HFF-Myc (cell line): Measurements from ENCODE around the gene GOT1.

Source experiments
- DNase-seq: peaks from one replicate; pipeline ENCODE4 v3.0.0-alpha.2; 2011; ENCODE audit warnings: low read depth; ENCODE audit errors: extremely low read depth
- H3K4me3 ChIP-seq: replicated peaks from 2 replicates; pipeline ENCODE4 v1.5.1; 2011; ENCODE audit warnings: low read depth, mild to moderate bottlenecking, control low read depth, low read length
- TF ChIP-seq, protein P1 (sequence below): IDR thresholded peaks from 2 replicates; pipeline ENCODE4 v1.5.1; 2012; ENCODE audit warnings: mild to moderate bottlenecking, low read depth, low read length, control low read depth; ENCODE audit errors: missing control alignments

The GOT1 gene

DNA sequence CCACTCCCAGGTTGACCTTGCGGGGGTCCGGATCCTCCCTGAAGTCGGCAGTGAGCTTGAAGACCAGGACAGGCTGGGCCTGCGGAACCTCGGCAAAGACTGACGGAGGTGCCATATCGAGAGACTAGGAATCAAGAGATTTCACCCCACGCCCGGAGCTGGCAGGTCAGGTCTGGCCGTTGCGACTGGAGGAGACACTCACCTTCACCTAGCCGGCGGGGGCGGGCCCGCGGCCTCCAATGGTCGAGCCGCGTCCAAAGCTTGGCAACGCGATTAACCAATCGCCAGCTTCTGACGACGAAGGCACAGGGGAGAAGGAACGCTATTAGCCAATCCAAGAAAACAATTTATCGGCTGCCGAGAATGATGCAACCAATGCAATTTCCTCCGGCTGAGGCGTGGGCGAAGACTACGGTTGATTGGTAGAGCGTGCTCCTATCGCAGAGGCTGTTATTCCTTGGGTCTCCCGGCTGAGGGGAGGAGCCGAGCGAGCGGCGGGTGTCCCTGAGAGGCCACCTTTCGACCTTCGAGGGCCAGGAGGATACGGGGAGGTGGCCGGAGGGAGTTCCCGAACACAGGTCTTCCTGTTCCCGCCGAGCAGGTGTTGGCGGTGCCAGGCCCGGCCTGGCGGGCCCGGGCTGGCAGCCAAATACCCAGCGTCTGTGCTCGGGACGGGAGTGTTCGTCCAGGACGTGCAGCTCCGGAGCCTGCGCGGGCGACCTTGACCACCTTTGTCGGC is at the start of gene GOT1:
TSS of gene GOT1 (minus strand) at position 174 of the 739 bp plus-strand sequence. CDS start at position 115, 59 bp downstream.
- H3K4me3 ChIP-seq = peak within 1 kb of the TSS; percentile 97
- peak; percentile 98 for DNase-seq
- TF ChIP-seq, protein P1, sequence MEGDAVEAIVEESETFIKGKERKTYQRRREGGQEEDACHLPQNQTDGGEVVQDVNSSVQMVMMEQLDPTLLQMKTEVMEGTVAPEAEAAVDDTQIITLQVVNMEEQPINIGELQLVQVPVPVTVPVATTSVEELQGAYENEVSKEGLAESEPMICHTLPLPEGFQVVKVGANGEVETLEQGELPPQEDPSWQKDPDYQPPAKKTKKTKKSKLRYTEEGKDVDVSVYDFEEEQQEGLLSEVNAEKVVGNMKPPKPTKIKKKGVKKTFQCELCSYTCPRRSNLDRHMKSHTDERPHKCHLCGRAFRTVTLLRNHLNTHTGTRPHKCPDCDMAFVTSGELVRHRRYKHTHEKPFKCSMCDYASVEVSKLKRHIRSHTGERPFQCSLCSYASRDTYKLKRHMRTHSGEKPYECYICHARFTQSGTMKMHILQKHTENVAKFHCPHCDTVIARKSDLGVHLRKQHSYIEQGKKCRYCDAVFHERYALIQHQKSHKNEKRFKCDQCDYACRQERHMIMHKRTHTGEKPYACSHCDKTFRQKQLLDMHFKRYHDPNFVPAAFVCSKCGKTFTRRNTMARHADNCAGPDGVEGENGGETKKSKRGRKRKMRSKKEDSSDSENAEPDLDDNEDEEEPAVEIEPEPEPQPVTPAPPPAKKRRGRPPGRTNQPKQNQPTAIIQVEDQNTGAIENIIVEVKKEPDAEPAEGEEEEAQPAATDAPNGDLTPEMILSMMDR = no peak

DNA sequence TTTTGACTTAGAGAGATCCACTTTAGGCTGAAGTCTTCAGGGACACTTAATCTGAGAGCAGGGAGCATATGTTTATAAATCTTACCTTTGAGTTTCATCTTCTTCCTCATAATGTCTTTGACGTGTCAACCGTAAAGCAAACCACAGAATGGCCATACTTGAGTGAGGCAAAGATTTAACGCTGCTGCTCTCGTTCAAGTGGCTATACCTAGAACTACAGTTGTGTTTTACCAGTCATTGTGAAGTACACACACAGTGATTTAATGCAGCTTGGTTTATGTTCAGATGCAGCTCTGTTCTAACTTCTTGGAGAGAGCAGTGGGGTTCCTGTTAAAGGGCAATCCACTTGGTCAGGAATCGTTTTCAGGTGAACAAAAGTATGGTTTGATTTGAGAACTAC is 39.9 kb upstream of the GOT1 start:
- no peak for DNase-seq
- TF ChIP-seq, protein P1 = no peak
- H3K4me3 ChIP-seq = no peak overlapping the region

DNA sequence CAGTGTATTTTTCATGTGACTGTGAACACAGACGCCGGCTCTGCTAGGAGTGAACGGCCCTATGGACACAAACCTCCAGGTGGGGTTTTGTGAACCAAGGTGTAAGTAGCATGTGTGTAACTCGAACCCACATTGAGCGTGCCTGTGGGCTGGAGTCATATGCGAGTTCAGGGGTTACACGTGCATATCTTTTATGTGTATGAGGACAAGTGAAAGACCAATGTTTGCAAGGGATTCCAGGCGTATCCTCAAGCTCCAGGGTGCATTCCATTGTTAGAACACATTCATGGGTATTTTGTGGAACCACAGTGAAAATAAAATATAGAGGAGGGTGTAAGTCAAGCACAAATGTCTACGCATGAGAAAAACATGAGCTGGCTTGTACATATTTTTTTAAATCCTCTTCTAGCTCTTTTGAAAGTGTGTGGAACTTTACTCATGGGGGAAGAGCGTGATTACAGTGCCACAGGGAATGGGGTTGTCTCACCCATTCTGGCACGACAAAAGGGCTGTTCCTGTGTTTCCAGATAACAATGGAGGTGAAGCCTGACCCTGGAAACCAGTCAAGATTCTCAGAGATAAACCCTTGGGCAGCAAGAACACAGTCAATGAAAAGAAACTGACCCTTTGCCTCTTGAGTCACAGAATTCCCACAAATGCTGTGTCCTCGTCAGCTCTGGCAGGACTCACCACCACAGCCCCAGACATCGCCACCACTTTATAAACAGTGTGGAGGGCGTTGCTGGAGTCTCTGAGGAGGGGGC is 37.0 kb upstream of the GOT1 start:
- H3K4me3 ChIP-seq = no peak overlapping the region
- TF ChIP-seq, protein P1 = no peak
- DNase-seq = no peak

DNA sequence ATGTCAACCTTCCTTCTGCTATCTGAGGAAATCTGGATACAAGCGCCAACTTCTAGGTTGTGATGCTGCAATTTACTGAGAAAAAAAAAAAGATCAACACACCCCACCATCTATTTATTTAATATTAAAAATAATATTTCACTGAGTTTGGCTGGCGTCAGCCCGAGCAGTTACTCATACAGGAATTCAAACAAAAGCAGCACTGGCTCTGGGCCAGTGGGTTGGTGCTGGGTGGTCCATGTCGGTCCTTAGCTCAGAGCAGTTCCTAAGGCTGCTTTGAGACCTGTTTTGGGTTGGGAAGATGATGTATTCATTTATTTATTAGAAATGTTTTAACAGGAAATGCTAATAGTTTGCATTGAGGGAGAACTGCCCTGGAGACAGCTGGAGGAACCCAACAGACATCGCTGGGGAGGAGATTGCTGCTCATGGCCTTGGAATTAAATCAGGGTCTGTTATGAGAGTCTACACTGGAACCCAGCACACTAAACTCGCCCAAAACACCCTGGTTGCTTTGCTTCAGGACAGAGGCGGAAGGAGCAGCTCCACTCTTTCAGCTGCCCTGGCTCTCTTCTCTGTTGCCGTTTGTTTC is 36.3 kb upstream of the GOT1 start:
- TF ChIP-seq, protein P1 = no peak
- H3K4me3 ChIP-seq = no peak overlapping the region
- no peak for DNase-seq

DNA sequence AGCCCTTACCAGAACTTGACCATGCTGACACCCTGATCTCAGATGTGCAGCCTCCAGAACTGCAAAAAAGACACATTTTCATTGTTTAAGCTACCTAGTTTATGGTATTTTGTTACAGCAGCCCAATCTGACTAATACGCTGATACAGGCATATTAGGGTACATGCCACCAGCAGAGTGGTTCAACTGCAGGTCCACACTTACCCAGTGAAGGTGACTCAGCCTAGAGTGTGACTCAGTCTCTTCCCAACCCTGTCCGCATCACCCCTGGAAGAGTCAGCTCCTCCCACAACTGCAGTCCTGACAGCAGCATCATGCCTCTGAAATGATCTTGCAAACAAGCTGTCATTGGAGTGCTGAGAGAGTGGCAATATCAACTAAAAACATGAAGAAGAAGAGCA is 30.8 kb upstream of the GOT1 start:
- DNase-seq = peak; percentile 15
- TF ChIP-seq, protein P1 = no peak
- no peak overlapping the region for H3K4me3 ChIP-seq

DNA sequence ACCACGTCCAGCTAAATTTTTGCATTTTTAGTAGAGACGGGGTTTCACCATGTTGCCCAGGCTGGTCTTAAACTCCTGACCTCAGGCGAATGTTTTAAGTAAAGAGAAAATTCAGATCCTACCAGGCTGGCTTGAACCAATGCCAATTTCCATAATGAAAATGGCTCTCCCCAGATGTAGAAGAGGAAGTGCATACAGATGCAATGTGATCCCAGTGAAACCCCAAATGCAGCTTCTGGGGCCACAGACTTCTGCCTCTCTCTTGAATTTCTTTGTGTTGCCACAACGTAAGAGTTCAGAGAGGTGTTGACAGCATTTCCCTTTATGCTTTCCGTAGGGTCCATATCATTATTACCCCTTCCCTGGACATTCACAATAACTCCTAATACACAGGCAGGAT is 29.6 kb upstream of the GOT1 start:
- no peak for DNase-seq
- no peak overlapping the region for H3K4me3 ChIP-seq
- TF ChIP-seq, protein P1 = no peak
